HEK293 (cell line): ENCODE measurements around the gene UNC5CL.

Experiments
- CTCF ChIA-PET: fragments of 350-600 bp; formaldehyde crosslinking; extraction: SDS; loops from one replicate; lab custom pipeline; 2021; ENCODE audit warnings: antibody characterized with exemption; lab: Yijun Ruan, JAX
- POLR2A ChIA-PET: fragments of 300-600 bp; formaldehyde crosslinking; extraction: SDS; loops from one replicate; lab custom pipeline; 2020; ENCODE audit warnings: antibody characterized with exemption, inconsistent platforms; lab: Yijun Ruan, JAX
- H3K27ac ChIP-seq: fragments of 200-500 bp; sonication (Bioruptor generic); 2 replicates; pipeline ENCODE4 v1.5.1; 2014; ENCODE audit warnings: low read depth, low read length, control low read depth, inconsistent platforms; ENCODE audit errors: extremely low read depth
- H3K36me3 ChIP-seq, 2 experiments: fragments of 200-500 bp in 1 of 2; sonication (Bioruptor generic) in 1 of 2; 1 replicate in 1 of 2; 2 replicates in 1 of 2; pipeline ENCODE4 v1.5.1; 2014 to 2017; ENCODE audit warnings: inconsistent platforms in 2 of 2, low read length in 2 of 2; ENCODE audit not compliant: control insufficient read depth in 2 of 2, insufficient read depth in 1 of 2
- H3K4me1 ChIP-seq: fragments of 200-500 bp; sonication (Bioruptor generic); 2 replicates; pipeline ENCODE4 v1.5.1; 2014; ENCODE audit warnings: mild to moderate bottlenecking, low read length, inconsistent platforms; ENCODE audit not compliant: control insufficient read depth, insufficient read depth
- H3K4me3 ChIP-seq: 2 replicates; pipeline ENCODE4 v1.5.1; 2011; ENCODE audit warnings: low read depth, mild to moderate bottlenecking, control low read depth, low read length, moderate library complexity
- H3K9me3 ChIP-seq: fragments of 200-500 bp; sonication (Bioruptor generic); 2 replicates; pipeline ENCODE4 v1.5.1; 2014; ENCODE audit warnings: low read depth, low read length, inconsistent platforms; ENCODE audit not compliant: control insufficient read depth, insufficient read depth
- EGR2 ChIP-seq: fragments of 450-650 bp; formaldehyde crosslinking; IDR thresholded peaks from 2 replicates; pipeline ENCODE4 v1.5.1; 2016; ENCODE audit warnings: low read depth, missing biosample characterization, missing genetic modification characterization
- MYNN ChIP-seq: fragments of 450-650 bp; formaldehyde crosslinking; IDR thresholded peaks from 2 replicates; pipeline ENCODE4 v1.5.1; 2016; ENCODE audit warnings: missing biosample characterization, missing genetic modification characterization, borderline replicate concordance
- SCRT1 ChIP-seq: fragments of 450-650 bp; formaldehyde crosslinking; IDR thresholded peaks from 2 replicates; pipeline ENCODE4 v1.5.1; 2016; ENCODE audit warnings: missing biosample characterization, missing genetic modification characterization, borderline replicate concordance
- WT1 ChIP-seq: fragments of 450-650 bp; formaldehyde crosslinking; IDR thresholded peaks from 2 replicates; pipeline ENCODE4 v1.5.1; 2016; ENCODE audit warnings: missing biosample characterization, missing genetic modification characterization
- ZFP3 ChIP-seq: fragments of 450-650 bp; formaldehyde crosslinking; IDR thresholded peaks from 2 replicates; pipeline ENCODE4 v1.5.1; 2016; ENCODE audit warnings: low read depth, missing biosample characterization, missing genetic modification characterization
- ZFP37 ChIP-seq: fragments of 450-650 bp; formaldehyde crosslinking; IDR thresholded peaks from 2 replicates; pipeline ENCODE4 v1.5.1; 2016; ENCODE audit warnings: missing biosample characterization, missing genetic modification characterization
- ZNF112 ChIP-seq: fragments of 450-650 bp; formaldehyde crosslinking; IDR thresholded peaks from 2 replicates; pipeline ENCODE4 v1.5.0; 2017; ENCODE audit warnings: missing biosample characterization, missing genetic modification characterization
- ZNF248 ChIP-seq: fragments of 450-650 bp; formaldehyde crosslinking; IDR thresholded peaks from 2 replicates; pipeline ENCODE4 v1.5.1; 2017; ENCODE audit warnings: missing biosample characterization, missing genetic modification characterization
- ZNF341 ChIP-seq: fragments of 450-650 bp; formaldehyde crosslinking; IDR thresholded peaks from 2 replicates; pipeline ENCODE4; 2016; ENCODE audit warnings: low read depth, missing biosample characterization, missing genetic modification characterization
- ZNF391 ChIP-seq: fragments of 450-650 bp; formaldehyde crosslinking; IDR thresholded peaks from 2 replicates; pipeline ENCODE4 v1.5.1; 2016; ENCODE audit warnings: low read depth, missing biosample characterization, missing genetic modification characterization, borderline replicate concordance
- ZNF416 ChIP-seq: fragments of 450-650 bp; formaldehyde crosslinking; IDR thresholded peaks from 2 replicates; pipeline ENCODE4 v1.5.1; 2016; ENCODE audit warnings: missing biosample characterization, missing genetic modification characterization
- ZNF449 ChIP-seq: fragments of 450-650 bp; formaldehyde crosslinking; IDR thresholded peaks from 2 replicates; pipeline ENCODE4 v1.5.1; 2017; ENCODE audit warnings: missing biosample characterization, mild to moderate bottlenecking, missing genetic modification characterization, moderate library complexity
- ZNF473 ChIP-seq: fragments of 450-650 bp; formaldehyde crosslinking; IDR thresholded peaks from 2 replicates; pipeline ENCODE4 v1.5.1; 2017; ENCODE audit warnings: missing biosample characterization, missing genetic modification characterization
- ZNF639 ChIP-seq: fragments of 450-650 bp; formaldehyde crosslinking; IDR thresholded peaks from 2 replicates; pipeline ENCODE4 v1.5.1; 2016; ENCODE audit warnings: missing biosample characterization, missing genetic modification characterization
- ZNF658 ChIP-seq: fragments of 450-650 bp; formaldehyde crosslinking; IDR thresholded peaks from 2 replicates; pipeline ENCODE4; 2016; ENCODE audit warnings: missing biosample characterization, missing genetic modification characterization
- ZNF747 ChIP-seq: fragments of 450-650 bp; formaldehyde crosslinking; IDR thresholded peaks from 2 replicates; pipeline ENCODE4 v1.5.1; 2016; ENCODE audit warnings: missing biosample characterization, missing genetic modification characterization
- TF ChIP-seq, protein P1 (sequence below): fragments of 450-650 bp; formaldehyde crosslinking; IDR thresholded peaks from 2 replicates; pipeline ENCODE4 v1.5.1; 2016; ENCODE audit warnings: missing biosample characterization, missing genetic modification characterization
- TF ChIP-seq, protein P2 (sequence below): fragments of 450-650 bp; formaldehyde crosslinking; IDR thresholded peaks from 2 replicates; pipeline ENCODE4 v1.5.1; 2016; ENCODE audit warnings: missing biosample characterization, missing genetic modification characterization

UNC5CL gene

GRCh38 chr6:41045664-41046063, 6.6 kb upstream of the UNC5CL start:
- TF ChIP-seq WT1 (tag by site-specific recombination): no peak
- ChIA-PET CTCF (interaction anchor here (0.6 to 1.8 kb wide), 5 partner anchors 10 to 323 kb away, joined by 4 to 8 read pairs (median 4); no protein-coding TSS in a partner anchor), POLR2A (no interaction called here)
- Histone ChIP-seq H3K4me1 (no peaks in the 10 kb centered on the region), H3K36me3 (no peaks in the 10 kb centered on the region), H3K4me3 (no peak overlapping the region), H3K9me3 (no peaks in the 10 kb centered on the region), H3K27ac (no peak overlapping the region)

DNA sequence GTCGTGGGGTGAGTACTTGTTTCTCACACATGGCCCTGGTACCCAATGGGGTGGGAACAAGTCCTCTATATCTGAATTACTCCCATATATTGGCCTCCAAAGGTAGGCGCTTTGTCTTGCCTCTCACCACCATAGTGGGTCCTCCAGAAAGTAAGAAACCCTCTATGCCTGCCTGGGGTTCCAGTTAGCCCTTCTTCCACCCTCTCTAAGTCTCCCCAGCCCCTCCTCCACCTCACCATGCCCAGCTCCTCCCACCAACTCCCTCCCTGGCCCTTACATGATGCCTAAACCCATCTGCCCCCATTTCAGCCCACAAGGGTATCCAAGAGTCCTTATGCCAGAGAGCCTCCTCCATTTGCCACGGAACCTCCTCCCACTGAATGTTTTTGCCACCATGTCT, 4.1 kb upstream of the UNC5CL start:
- Histone ChIP-seq H3K4me1 (no peaks in the 10 kb centered on the region), H3K9me3 (no peaks in the 10 kb centered on the region), H3K36me3 (no peaks in the 10 kb centered on the region), H3K27ac (no peak overlapping the region), H3K4me3 (no peak overlapping the region)
- ChIA-PET POLR2A (interaction anchor here (1.2 kb wide), 1 partner anchor 16 kb away, joined by 3 read pairs; no protein-coding TSS in a partner anchor), CTCF (interaction anchor here (0.5 to 7.9 kb wide), 2 partner anchors 10 to 1318 kb away, joined by 3 to 100 read pairs; partner anchors contain the start of gene APOBEC2)
- TF ChIP-seq ZNF473: no peak
- peak; percentile 34; the same call in 1 of the 2 replicates for TF ChIP-seq EGR2 (tag by site-specific recombination)

DNA sequence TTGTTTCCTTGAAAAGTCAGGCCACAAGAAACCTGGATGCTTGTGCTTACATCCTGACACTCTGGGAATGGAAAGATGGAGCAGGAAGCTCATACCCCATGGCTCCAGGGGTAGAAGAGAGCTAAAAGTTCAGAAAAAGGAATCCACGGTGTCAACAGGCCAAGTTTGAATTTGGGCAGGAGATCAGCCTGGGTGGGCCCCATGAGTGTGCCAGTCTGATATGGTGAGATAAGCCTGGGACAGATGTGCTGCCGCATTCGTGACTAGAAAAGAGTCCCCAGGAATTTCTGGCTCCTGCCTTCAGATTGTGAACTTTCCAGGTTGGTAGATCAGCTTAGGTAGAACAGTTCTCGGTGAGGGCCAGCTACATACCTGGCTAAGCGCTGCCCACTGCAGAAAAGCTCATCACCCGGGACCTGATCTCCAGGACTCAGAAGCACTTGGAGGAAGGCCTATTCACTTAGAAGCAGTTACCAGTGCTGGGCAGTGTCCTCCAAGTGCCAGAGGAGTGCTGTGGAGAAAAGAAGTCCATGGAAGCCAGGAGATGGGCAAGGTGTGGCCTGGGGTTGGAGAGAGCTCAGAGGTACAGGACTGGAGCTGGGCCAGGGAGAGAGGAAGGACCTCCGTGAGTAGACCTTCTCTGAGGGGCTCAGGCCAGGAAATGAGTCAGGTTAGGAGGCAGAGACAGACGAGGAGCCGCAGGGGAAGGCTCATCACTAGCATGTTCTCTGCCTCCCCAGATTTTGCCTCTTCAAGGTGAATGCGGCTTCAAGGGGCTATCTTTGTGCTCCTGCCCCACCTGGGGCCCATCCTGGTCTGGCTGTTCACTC, 3.4 kb upstream of the UNC5CL start, which contains the start of gene TSPO2:
Gene TSPO2 (plus strand): TSS at position 242 of the 830 bp plus-strand sequence. CDS start 519 bp downstream, at position 761.
- POLR2A ChIA-PET: interaction anchor here (1.2 kb wide), 1 partner anchor 15 kb away, joined by 3 read pairs; no protein-coding TSS in a partner anchor
- Histone ChIP-seq H3K27ac (no peak within 1 kb of the TSS), H3K4me3 (no peak within 1 kb of the TSS), H3K36me3 (no peaks in the 10 kb centered on the region), H3K9me3 (no peaks in the 10 kb centered on the region), H3K4me1 (no peaks in the 10 kb centered on the region)
- CTCF ChIA-PET: interaction anchor here (0.5 to 8.3 kb wide), 5 partner anchors 10 to 1318 kb away, joined by 3 to 146 read pairs (median 4); partner anchors contain the start of gene APOBEC2
- no peak for TF ChIP-seq ZFP37 (tag by site-specific recombination)
- no peak for TF ChIP-seq ZNF747 (tag by site-specific recombination)
- TF ChIP-seq ZNF658: no peak
- TF ChIP-seq ZNF639 (tag by site-specific recombination): no peak
- TF ChIP-seq, protein P1, sequence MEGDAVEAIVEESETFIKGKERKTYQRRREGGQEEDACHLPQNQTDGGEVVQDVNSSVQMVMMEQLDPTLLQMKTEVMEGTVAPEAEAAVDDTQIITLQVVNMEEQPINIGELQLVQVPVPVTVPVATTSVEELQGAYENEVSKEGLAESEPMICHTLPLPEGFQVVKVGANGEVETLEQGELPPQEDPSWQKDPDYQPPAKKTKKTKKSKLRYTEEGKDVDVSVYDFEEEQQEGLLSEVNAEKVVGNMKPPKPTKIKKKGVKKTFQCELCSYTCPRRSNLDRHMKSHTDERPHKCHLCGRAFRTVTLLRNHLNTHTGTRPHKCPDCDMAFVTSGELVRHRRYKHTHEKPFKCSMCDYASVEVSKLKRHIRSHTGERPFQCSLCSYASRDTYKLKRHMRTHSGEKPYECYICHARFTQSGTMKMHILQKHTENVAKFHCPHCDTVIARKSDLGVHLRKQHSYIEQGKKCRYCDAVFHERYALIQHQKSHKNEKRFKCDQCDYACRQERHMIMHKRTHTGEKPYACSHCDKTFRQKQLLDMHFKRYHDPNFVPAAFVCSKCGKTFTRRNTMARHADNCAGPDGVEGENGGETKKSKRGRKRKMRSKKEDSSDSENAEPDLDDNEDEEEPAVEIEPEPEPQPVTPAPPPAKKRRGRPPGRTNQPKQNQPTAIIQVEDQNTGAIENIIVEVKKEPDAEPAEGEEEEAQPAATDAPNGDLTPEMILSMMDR (tag by site-specific recombination): no peak
- no peak for TF ChIP-seq ZNF248 (tag by site-specific recombination)
- no peak for TF ChIP-seq ZNF416
- no peak for TF ChIP-seq ZNF112 (tag by site-specific recombination)
- no peak for TF ChIP-seq SCRT1 (tag by site-specific recombination)
- no peak for TF ChIP-seq ZNF449 (tag by site-specific recombination)
- no peak for TF ChIP-seq ZNF391 (tag by site-specific recombination)
- TF ChIP-seq MYNN (tag by site-specific recombination): no peak
- TF ChIP-seq, protein P2, sequence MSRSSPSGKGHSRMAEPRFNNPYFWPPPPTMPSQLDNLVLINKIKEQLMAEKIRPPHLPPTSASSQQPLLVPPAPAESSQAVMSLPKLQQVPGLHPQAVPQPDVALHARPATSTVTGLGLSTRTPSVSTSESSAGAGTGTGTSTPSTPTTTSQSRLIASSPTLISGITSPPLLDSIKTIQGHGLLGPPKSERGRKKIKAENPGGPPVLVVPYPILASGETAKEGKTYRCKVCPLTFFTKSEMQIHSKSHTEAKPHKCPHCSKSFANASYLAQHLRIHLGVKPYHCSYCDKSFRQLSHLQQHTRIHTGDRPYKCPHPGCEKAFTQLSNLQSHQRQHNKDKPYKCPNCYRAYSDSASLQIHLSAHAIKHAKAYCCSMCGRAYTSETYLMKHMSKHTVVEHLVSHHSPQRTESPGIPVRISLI: no peak
- TF ChIP-seq ZFP3 (tag by site-specific recombination): no peak
- TF ChIP-seq ZNF341 (tag by site-specific recombination): no peak
